ENCODE results near the gene ZSCAN5B. TPM values are rescaled to one million over a fixed set of nuclear protein-coding genes. Genes with fewer than 3 reads are reported as not detected.
"Not testable (repeated sequence)": the region's sequence is repeated elsewhere in the genome, so short reads cannot be mapped to it uniquely, and the experiment has no call there.

ZSCAN5B gene, protein sequence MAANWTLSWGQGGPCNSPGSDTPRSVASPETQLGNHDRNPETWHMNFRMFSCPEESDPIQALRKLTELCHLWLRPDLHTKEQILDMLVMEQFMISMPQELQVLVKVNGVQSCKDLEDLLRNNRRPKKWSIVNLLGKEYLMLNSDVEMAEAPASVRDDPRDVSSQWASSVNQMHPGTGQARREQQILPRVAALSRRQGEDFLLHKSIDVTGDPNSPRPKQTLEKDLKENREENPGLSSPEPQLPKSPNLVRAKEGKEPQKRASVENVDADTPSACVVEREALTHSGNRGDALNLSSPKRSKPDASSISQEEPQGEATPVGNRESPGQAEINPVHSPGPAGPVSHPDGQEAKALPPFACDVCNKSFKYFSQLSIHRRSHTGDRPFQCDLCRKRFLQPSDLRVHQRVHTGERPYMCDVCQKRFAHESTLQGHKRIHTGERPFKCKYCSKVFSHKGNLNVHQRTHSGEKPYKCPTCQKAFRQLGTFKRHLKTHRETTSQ
- polyA plus RNA-seq (2011; rRNA removed) (not detected in 2 replicates), polyA minus RNA-seq (2011; rRNA and poly(A)+ RNA removed) (not detected in 2 replicates)

GRCh38 chr19:56197646-56198045 lies at the start of gene ZSCAN5B:
TSS of gene ZSCAN5B (minus strand) at chr19:56197783. CDS start at chr19:56193052, 4,731 bp downstream.
- H3K27ac ChIP-seq (ENCODE audit: low read depth, low read length); DNase-seq (ENCODE audit: low read depth, low spot score); H3K27me3 ChIP-seq (ENCODE audit: control insufficient read depth, insufficient read depth, low read length); H3K4me3 ChIP-seq (ENCODE audit: low read depth, low read length); POLR2A ChIA-PET: not testable (repeated sequence)
- H3K9me3 ChIP-seq (ENCODE audit: control insufficient read depth, insufficient read depth, low read length): peaks cover 19% of the 10 kb centered on the region
- CTCF ChIA-PET: interaction anchor here (0.7 kb wide), 2 partner anchors 81 to 117 kb away, joined by 4 to 6 read pairs; no protein-coding TSS in a partner anchor

GRCh38 chr19:56245764-56246163 lies 48.2 kb upstream of the ZSCAN5B start:
- H3K9me3 ChIP-seq (ENCODE audit: control insufficient read depth, insufficient read depth, low read length); DNase-seq (ENCODE audit: low read depth, low spot score); H3K27ac ChIP-seq (ENCODE audit: low read depth, low read length); H3K4me3 ChIP-seq (ENCODE audit: low read depth, low read length); H3K27me3 ChIP-seq (ENCODE audit: control insufficient read depth, insufficient read depth, low read length); POLR2A ChIA-PET: not testable (repeated sequence)
- CTCF ChIA-PET: interaction anchor here (1.8 kb wide), 1 partner anchor 88 kb away, joined by 6 read pairs; no protein-coding TSS in a partner anchor

DNA sequence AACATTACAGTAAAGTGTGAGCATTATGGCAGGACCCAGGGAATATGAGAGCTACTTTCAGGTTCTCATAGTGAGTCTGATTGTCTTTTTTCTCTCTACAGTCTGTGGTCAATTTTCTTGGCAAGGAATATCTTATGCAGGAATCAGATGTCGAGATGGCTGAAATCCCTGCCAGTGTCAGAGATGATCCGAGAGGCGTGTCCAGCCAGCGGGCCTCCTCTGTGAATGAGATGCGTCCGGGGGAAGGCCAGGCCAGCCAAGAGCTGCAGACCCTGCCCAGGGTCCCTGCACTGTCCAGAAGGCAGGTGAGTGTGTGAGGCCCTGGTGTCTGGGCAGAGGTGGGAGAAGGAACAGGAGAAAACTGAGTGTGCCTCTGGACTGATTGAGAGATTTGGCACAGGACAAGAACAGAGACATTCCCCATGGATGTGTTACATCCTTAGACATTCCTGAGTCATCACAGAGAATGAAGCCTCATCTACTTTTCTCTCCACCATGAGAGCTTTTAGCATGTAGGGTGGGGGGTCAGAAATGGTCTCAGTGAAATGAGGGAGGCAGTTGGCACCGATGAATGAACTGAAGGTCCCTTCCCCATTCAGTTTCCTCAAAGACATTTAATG lies 47.6 kb upstream of the ZSCAN5B start:
- Histone ChIP-seq H3K27me3 (ENCODE audit: control insufficient read depth, insufficient read depth, low read length) (no peaks in the 10 kb centered on the region), H3K4me3 (ENCODE audit: low read depth, low read length) (no peak overlapping the region), H3K9me3 (ENCODE audit: control insufficient read depth, insufficient read depth, low read length) (no peaks in the 10 kb centered on the region; the same call in 1 of the 2 replicates), H3K27ac (ENCODE audit: low read depth, low read length) (no peak overlapping the region)
- POLR2A ChIA-PET: no interaction called here
- TF ChIP-seq, protein P1, sequence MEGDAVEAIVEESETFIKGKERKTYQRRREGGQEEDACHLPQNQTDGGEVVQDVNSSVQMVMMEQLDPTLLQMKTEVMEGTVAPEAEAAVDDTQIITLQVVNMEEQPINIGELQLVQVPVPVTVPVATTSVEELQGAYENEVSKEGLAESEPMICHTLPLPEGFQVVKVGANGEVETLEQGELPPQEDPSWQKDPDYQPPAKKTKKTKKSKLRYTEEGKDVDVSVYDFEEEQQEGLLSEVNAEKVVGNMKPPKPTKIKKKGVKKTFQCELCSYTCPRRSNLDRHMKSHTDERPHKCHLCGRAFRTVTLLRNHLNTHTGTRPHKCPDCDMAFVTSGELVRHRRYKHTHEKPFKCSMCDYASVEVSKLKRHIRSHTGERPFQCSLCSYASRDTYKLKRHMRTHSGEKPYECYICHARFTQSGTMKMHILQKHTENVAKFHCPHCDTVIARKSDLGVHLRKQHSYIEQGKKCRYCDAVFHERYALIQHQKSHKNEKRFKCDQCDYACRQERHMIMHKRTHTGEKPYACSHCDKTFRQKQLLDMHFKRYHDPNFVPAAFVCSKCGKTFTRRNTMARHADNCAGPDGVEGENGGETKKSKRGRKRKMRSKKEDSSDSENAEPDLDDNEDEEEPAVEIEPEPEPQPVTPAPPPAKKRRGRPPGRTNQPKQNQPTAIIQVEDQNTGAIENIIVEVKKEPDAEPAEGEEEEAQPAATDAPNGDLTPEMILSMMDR (IDR thresholded peaks at IDR 0.05; ENCODE audit: low read depth, low read length): no peak
- DNase-seq (ENCODE audit: low read depth, low spot score): no peak
- CTCF ChIA-PET: interaction anchor here (0.5 to 1.8 kb wide), 2 partner anchors 10 to 88 kb away, joined by 3 to 6 read pairs; no protein-coding TSS in a partner anchor

GRCh38 chr19:56223481-56223880 lies 25.9 kb upstream of the ZSCAN5B start:
- H3K9me3 ChIP-seq (ENCODE audit: control insufficient read depth, insufficient read depth, low read length): no peaks in the 10 kb centered on the region; the same call in 1 of the 2 replicates
- H3K27ac ChIP-seq (ENCODE audit: low read depth, low read length): no peak overlapping the region
- no peak for DNase-seq (ENCODE audit: low read depth, low spot score)
- CTCF ChIA-PET: interaction anchor here (0.5 kb wide), 1 partner anchor 10 kb away, joined by 3 read pairs; no protein-coding TSS in a partner anchor
- H3K4me3 ChIP-seq (ENCODE audit: low read depth, low read length): no peak overlapping the region
- POLR2A ChIA-PET: no interaction called here
- TF ChIP-seq, protein P1 (IDR thresholded peaks at IDR 0.05; ENCODE audit: low read depth, low read length): no peak
- no peaks in the 10 kb centered on the region for H3K27me3 ChIP-seq (ENCODE audit: control insufficient read depth, insufficient read depth, low read length)

- no peak for DNase-seq (ENCODE audit: low read depth, low spot score)
- H3K9me3 ChIP-seq (ENCODE audit: control insufficient read depth, insufficient read depth, low read length): no peaks in the 10 kb centered on the region; the same call in 1 of the 2 replicates
- TF ChIP-seq, protein P1 (IDR thresholded peaks at IDR 0.05; ENCODE audit: low read depth, low read length): no peak
- no peak overlapping the region for H3K27ac ChIP-seq (ENCODE audit: low read depth, low read length)
- H3K4me3 ChIP-seq (ENCODE audit: low read depth, low read length): no peak overlapping the region
- H3K27me3 ChIP-seq (ENCODE audit: control insufficient read depth, insufficient read depth, low read length): no peaks in the 10 kb centered on the region
- CTCF ChIA-PET: interaction anchor here (0.5 to 2.0 kb wide), 2 partner anchors 11 to 147 kb away, joined by 3 to 6 read pairs; no protein-coding TSS in a partner anchor
- POLR2A ChIA-PET: no interaction called here
Measured at GRCh38 chr19:56222901-56223300, 25.3 kb upstream of the ZSCAN5B start.
